ENCODE results near the gene DIPK1C.
"Not testable (repeated sequence)": the region's sequence is repeated elsewhere in the genome, so short reads cannot be mapped to it uniquely, and the experiment has no call there.

DIPK1C gene
- 0 to 0.09 (median 0) reads per million in 4 experiments for total RNA-seq

DNA sequence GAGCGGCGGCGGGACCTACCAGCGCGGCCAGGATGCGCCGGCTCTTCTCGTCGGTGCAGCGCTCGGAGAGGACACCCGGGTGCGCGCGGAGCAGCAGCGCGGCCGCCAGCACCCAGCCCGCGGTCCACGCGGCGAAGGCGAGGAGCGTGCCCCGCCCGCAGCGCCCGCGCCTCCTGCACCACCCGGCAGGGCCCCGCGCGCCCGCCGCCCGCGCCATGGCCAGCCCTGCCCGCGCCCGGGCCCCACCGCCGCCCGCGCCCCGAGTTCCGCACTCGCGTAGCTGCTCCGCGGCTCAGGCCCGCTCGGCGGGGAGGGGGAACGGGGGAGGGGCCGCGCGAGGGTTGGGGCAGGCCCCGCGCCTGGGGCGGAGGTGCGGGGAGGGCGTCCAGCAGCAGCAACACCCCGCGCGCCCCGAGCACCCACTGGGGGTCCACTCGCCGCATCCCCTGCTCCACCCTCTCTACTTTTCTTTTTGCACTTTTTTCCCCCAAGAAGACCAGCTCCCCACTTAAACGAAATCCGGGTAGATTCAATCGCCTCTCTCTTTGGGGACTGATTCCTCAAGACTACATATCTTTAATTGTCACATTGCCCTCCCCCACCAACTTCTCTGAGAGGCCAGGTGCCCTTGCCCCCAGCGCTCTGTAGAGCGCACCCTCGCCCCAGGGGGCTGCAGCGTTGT is at the start of gene DIPK1C:
TSS of gene DIPK1C (minus strand) at position 266 of the 682 bp plus-strand sequence. CDS start at position 217, 49 bp downstream.
- DNase-seq: no peak

DNA sequence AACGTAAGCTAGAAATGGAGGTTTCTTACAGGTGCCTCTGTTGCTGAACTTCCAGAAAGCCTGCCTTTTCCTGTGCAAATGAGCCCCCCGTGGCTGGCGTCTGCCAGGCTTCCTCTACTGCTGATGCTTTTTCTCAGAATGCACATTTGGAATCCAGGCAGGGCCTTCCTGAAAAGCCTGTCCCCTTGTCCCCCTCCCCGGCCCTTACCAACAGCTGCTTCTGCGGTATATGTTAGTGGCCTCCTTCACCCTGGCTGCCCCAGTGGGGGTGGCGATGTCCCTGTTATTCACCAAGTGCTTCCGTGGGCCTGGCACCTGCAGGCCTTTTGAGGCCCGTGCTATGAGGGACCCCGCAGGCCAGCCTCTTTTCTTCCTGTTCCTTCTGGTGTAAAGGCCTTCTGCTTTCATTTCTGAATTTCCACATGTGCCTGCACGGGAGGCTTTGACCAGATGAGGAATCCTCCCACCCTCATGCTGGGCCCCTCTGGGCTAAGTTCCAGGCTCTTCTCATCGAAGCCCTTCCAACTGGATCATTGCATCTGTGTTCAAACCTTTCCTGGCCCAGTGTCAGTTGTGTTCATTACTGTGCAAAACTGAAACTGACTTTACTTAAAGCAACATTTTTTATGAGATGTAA is 49.5 kb upstream of the DIPK1C start:
- no peak for DNase-seq

DNA sequence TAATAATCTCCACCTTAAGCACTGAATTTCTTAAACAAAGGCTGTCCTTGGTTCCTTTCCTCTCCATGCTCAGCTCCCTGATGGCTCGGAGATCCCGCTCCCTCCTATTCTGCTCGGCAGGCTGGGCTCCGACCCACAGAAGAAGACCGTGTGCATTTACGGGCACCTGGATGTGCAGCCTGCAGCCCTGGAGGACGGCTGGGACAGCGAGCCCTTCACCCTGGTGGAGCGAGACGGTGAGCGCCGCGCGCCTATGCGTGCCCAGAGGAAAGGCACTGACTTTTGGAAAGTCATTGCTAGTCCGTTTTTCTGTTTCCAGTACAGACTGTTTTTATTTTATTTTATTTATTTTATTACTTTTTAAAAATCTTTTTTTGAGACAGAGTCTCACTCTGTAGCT is 48.7 kb upstream of the DIPK1C start:
- DNase-seq: no peak

DNA sequence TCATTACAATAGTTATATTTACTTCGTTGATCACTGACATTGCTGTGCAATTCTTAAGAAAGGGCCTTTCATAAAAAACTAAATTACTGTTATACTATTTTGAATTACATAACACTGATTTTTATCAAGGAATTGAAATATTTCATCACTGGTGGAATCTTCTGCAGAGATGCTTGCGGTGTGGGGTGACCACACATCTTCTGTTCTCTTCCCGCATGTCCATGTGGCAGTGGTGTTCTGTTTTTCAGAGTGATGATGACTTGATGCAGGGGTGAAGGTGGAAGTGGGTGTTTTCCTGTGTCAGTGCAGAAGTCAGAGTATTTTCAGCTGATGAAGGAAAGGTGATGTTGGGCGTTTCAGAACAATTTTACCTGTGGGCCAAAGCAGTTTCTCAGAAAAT is 46.0 kb upstream of the DIPK1C start:
- no peak for DNase-seq

DNA sequence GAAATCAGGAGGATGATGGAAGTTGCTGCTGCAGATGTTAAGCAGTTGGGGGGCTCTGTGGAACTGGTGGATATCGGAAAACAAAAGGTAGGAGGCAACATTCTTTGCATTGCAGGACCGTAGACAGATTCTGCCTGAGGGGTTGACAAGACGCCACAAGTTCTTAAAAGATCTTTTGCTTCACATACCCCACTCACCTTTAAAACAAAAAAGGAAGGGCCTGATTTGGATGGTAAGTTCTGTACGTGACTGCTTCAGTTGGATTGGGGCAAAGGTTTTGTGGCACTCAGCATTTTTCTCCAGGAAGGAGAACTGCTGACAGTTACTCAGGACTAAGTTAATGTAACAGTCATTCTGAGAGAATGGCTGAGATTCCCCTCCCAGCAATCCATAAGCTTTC is 44.3 kb upstream of the DIPK1C start:
- DNase-seq: no peak

DNA sequence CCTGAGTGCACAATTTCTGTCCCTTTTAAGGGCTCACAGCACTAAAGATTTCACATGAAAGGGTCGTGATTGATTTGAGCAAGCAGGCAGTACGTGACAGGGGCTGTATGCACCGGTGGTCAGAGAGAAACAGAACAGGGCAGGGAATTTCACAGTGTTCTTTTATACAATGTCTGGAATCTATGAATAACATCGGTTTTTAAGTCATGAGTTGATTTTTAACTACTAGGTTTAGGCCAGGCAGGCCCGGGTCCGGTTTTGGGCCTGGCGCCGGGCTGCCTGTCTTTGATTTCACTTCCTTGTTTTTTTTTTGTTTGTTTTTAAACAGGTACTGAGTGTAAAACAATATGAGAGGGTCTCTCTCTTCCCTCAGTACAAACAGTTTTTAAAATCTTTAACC is 43.7 kb upstream of the DIPK1C start:
- not testable (repeated sequence) for DNase-seq

DNA sequence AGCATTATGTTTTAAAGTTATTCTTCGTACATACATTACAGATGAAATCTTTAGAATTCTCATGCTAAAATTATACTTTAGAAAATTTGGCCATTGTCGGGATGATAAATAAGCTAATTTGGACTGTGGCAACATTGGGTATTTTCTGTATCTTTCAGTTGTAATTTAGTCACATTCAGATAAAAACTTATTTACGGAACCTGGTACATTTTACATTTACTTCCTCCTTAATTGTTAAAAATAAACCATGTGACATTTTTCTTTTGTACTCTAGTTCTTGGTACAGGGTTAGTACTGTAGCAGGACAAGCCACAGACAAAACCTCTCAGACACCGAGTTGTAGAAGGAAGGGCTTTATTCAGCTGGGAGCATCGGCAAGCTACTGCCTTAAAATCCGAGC is 43.3 kb upstream of the DIPK1C start:
- DNase-seq: no peak

DNA sequence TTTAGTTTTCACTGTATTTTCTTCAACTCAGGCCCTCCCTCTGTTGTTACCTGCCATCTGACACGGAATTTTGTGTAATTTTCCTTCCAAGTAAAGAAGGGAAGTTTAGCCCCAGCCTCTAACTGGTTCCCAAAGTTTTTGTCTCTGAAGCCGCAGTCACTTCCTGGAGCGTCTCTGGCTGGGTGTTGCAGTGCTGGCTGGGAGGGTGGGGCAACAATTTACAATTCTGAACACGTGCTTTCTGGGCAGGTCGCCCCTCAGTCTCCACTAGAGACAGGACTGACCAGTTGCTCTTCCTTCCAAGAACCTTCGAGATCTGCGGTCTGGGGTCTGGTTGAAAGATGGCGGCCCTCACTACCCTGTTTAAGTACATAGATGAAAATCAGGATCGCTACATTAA is 42.5 kb upstream of the DIPK1C start:
- DNase-seq: peak; percentile 3

DNA sequence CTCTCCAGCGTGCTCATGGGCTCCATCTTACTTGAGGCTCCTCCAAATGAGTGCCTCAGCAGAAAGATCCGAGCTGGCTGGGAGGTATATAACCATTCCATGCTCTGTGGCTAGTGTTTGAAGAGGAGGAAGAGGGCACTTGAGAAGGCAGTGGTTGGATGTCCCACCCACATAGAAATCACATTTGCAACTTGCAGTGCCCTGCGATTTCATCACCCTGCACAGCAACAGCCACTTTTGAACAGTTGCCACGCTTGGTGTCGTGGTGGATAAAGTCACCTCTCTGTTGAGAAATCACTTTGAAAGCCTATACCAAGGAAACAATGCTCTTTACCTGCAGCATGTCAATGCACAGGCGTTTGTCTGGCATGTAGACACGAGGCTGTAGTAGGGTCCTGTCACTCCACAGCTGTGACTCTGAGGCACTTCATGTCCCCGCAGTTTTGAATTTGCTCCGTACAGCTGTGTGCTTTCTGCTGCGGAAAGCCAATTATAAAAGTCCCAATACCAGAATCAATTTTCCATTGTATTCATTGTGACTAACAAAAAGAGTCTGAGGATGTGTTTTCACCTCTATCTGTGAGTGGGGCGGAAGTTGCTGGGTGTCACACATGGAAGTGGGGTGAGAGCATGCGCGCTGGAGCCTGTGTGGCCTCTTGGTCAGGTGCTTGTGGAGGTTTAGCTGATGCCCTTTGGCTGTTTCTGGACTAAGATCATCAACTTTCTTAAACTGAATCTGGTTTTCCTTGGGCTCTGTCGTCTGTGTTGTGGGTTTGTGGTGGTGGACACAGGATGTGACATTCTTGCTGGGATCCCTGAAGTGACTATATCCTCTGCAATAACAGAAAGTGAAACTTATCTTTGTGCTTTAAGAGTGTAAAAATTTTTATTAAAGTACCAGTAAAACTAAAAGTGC is 41.9 kb upstream of the DIPK1C start:
- peak; percentile 47 for DNase-seq

DNA sequence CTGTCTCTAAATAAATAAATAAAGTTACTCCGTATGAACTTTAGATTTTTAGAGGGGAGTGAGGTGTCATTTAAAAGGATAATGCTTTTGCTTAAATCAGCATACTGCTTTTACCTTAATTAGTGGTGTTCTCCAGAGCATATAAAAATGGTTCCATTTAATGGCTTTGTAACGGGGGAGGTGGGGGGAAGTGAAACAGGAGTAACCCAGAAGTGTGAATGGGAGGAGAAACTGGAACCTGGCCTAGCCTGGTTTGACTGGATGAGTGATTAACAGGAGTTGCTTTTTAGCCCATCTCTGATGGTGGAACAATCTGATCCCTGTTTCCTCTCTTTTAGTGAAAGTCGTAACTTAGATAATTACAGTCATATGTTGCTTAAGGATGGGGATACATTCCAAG is 40.7 kb upstream of the DIPK1C start:
- DNase-seq: no peak

DNA sequence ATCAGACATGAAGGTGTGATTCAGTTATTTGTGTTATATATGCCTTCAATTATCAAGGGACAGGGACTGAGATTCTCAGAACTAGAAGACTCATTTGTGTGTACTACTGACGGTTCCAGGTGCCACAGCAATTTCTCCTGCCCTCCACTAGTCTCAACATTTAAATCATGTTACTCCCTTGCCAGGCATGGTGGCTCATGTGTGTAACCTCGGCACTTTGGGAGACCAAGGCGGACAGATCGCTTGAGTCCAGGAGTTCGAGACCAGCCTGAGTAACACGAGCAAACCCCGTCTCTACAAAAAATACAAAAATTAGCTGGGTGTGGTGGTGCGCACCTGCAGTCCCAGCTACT is 40.2 kb upstream of the DIPK1C start:
- DNase-seq: no peak

DNA sequence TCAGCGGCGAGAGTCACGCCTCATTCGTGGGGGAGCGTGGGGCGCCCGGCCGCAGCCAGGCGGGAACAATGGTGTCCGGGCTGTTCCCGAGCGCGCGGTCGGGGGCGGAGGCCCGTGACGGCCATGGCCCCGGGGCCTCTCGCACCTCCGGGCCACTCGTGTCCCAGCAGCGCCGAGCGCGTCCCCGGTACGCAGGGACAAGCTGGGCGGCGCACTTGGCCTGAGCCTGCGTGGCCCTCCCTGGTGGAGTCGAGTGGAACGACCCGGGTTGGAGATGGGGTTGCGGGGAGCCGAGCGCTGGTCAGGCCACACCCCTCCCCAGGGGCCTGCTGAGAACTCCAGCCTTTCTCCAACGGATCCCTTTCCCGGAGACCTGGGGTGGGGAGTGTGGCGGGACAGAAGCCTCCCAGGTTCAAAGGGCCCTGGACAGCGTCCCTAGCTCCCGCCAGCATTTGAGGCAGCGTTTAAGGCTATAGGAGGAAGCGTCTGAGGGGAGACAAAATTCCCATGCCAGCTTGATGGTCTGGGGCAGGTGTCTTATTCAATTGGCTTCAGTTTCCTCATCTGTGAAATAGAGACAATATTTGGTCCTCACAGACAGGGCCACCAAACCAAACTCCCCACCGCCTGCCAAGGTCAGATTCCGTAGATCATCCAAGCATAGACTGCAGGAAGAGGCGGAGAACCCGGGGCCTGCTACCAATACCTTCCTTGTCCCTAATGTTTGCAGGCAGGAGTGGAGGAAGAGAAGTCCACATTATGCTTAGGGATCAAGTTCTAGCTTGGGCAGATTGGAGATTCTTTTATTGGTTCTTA is 39.6 kb upstream of the DIPK1C start:
- peak; percentile 38 for DNase-seq

DNA sequence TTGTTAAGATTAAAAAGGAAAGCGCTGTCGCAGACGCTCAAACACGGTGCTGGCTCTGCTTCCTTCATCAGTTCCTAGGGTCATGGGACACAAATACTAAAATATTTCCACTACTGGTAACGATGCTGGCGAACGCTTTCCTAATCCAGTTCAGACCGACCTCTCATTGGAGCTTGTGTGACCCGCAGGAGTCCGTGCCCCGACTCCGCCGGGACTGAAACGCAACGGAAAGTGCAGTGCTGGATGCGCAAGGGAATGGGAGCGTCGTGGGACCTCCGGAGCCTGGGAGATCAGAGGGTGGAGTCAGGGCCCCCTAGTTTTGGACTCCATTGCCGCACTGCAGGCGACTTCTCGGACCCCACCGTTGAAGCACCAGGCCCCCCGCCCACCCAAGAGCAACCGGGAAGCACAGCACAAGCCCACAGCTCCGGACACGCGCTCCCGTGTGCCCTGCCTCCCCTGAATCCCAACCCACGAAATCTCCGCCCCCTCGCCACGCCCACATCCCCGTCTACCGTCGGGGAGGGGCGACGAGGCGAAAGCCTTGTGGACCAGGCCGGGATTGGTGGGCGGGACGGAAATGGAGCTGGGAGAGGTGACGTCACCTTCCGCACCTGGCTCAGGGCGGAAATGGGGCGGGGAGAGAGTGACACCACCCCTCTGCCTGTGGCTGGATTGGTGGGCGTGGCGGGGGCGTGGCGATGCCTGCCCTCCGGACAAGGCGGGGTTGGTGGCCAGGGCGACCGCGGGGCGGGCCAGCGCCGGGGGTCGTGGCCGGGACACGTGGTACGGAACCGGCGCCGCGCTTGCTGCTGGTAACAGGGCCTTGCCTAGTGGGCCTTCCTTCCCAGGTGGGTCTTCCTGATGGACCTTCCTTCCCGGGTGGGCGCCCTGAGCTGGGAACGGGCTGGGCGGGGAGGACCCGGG is 38.7 kb upstream of the DIPK1C start, which contains the start of gene CNDP2:
TSS of gene CNDP2 (plus strand) at position 783 of the 927 bp plus-strand sequence. CDS start 3,611 bp downstream, outside the sequence.
- peak; percentile 98 for DNase-seq

DNA sequence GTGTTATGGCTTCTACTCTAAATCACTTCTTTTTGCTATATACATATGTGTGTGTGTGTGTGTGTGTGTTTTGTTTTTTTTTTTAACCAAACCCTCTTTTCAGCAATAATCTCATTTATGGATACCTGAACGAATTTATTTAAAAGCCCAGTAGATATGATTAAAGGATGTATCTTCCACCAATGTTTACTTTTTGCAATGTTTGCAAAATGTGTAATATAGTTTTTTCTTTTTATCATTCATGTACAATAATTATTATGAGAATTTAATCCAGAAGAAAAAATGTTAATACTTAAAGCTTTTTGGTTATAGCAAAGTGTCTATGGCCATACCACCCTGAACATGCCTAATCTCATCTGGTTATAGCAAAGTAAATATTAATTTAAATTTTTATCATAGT is 37.4 kb upstream of the DIPK1C start:
- no peak for DNase-seq

DNA sequence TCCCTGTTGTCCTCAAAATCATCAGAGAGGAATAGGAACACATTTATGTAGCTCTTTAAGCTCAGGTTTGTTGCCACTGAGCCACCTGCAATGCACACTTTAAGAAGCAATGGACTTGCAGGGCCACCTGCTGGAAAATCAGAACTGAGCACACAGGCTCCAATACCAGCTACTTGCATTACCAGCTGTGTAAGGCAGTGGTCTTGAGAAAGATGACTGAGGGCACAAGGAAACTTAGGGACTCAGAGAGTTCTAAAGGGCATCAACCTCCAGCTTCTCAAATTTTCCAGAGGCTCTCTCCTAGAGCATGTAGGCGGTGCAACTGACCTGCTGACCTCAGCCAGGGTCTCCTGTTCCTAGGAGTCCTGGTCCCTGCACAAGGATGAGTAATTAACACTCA is 36.6 kb upstream of the DIPK1C start:
- DNase-seq: peak; percentile 14

DNA sequence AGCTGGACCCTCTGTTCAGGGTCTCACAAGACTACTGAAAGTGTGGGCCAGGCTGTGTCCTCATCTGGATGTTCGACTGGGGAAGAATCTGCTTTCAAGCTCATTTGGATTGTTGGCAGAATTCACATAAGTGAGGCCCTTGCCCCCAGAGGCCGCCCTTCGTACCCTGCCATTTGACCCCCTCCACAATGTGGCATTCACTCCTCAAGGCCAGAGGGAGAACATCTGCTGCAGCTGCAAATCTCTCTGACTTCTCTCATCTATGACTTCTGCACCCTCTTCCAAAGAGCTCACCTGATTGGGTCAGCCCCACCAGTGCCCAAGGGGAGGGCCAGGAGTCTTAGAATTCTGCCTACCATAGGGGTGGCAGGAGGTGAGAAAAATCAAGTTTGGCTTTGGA is 35.2 kb upstream of the DIPK1C start:
- no peak for DNase-seq

DNA sequence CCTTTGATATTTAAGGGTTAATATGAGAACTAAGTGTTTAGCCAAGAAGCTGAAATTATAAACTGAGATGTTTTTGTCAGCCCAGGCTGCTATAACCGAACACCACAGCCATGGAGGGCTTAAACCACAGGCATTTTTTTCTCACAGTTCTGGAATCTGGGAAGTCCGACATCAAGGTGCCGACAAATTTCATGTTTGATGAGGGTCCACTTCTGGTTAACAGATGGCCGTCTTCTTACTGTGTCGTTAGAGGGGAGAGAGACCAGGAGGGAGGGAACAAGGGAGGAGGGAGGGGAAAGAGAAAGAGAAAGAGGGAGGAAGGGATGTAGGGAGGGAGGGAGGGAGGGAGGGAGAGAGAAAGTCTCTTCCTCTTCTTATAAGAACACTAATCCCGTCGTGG is 32.6 kb upstream of the DIPK1C start:
- no peak for DNase-seq

DNA sequence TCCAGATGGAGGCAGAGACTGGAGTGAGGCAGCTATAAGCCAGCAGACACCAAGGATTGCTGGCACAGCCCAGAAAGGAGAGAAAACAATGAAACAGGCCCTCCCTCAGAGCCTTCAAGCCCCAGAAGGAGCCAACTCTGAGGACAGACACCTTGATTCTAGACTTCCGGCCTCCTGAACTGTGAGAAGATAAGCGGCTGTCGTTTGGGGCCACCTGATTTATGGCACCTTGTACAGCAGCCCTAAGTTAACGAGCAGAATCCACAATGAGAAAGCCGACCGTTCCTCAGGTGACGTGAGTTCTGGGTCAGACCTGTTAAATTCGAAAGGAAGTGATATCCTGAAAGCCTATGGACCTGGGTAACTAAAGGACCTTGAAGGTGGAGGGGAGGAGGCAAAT is 31.8 kb upstream of the DIPK1C start:
- no peak for DNase-seq

DNA sequence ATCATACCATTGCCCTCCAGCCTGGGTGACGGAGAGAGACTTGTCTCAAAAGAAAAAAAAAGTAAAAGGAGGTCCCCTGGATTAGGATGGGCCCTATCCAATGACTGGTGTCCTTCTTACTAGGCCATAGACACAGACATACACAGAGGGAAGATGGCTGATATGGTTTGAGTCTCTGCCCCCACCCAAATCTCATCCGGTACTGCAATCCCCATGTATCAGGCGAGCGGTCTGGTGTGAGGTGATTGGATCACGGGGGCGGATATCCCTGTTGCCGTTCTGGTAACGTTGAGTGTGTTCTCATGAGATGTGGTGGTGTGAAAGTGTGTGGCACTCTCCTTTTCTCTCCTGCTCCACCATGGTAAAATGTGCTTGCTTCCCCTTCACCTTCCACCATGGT is 31.2 kb upstream of the DIPK1C start:
- no peak for DNase-seq

DNA sequence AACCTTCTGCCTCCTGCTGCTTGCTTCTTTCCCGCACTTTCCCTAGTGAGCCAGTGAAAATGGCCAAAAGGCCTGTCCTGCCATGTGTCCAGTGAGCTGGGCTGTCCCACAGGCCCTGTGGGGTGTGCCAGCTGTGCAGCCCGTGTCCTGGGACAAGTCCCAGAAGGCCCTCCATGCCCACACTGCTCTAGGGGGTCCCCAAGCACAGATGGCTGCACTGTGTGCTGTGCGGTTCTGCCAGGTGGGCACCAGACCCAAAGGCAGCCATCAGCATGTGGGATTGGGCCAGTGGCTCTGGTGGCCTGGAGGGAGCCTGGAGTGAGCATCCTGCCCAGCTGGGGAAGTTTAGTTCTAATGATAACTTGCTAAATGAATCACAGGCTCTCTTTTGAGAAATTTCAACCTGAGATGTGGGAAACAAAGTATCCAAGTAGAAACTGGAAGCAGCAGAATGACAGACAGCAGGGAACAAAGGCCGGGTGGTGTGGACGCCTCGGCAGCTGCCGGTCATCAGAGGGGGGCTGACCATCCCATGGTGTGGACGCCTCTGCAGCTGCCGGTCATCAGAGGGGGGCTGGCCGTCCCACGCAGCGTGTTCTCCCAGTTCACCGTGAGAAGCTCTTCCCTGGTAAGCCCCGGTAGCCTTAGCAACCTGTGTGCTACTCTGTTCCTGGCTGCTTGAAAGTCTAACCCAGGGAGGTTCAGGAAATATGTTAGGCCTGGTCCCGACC is 29.2 kb upstream of the DIPK1C start:
- DNase-seq: no peak

DNA sequence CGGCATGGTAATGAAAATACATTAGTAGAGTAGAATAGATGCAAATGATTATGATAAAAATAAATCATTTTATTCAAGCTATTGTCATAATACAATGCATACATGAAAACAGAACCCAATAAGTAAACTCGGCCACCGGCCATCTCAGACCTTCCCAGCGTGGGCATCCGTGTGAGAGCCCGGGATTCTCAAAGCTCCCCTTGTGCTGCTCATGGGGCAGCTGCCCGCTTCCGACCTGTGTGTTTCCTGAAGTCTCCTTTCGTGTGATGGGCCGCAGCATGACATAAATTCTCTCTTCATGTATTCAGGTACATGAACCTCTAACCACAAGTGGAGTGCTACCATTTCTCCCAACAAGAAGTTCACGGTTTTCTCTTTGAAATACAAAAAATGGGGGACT is 25.6 kb upstream of the DIPK1C start:
- no peak for DNase-seq

All from effector CD8-positive, alpha-beta T cell (primary cell).